ENCODE data around the gene ADAMTS10.

DNA sequence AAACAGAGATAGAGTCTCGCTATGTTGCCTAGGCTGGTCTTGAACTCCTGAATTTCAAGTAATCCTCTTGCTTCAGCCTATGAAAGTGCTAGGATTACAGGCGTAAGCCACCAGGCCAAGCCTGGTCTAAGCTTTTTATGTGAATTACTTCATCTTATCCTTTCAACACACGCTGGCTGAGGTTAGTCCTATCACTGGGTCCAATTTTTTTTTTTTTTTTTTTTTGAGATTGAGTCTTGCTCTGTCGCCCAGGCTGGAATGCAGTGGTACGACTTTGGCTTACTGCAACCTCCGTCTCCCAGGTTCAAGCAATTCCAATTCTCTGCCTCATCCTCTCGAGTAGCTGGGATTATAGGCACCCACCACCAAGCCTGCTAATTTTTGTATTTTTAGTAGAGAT, 43.7 kb downstream of the ADAMTS10 start:
- TF ChIP-seq, protein P1, sequence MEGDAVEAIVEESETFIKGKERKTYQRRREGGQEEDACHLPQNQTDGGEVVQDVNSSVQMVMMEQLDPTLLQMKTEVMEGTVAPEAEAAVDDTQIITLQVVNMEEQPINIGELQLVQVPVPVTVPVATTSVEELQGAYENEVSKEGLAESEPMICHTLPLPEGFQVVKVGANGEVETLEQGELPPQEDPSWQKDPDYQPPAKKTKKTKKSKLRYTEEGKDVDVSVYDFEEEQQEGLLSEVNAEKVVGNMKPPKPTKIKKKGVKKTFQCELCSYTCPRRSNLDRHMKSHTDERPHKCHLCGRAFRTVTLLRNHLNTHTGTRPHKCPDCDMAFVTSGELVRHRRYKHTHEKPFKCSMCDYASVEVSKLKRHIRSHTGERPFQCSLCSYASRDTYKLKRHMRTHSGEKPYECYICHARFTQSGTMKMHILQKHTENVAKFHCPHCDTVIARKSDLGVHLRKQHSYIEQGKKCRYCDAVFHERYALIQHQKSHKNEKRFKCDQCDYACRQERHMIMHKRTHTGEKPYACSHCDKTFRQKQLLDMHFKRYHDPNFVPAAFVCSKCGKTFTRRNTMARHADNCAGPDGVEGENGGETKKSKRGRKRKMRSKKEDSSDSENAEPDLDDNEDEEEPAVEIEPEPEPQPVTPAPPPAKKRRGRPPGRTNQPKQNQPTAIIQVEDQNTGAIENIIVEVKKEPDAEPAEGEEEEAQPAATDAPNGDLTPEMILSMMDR (IDR thresholded peaks at IDR 0.05 in 8 of 11, conservative IDR thresholded peaks at IDR 0.05 in 3 of 11): no peak
- TF ChIP-seq POLR2A (IDR thresholded peaks at IDR 0.05): no peak

All from spleen (tissue), 7 donors.